Stimulated activated CD8-positive, alpha-beta memory T cell treated with anti-CD3 and anti-CD28 coated beads, Interleukin-12 subunit alpha, Interleukin-12 subunit beta, amount 100 ng/mL, for 1 hour (primary cell): ENCODE measurements around the gene DLG3.
"Not testable (repeated sequence)": the region's sequence is repeated elsewhere in the genome, so short reads cannot be mapped to it uniquely, and the experiment has no call there.

Experiments used
- DNase-seq: peaks from one replicate; pipeline ENCODE4 v3.0.0-alpha.2; 2020; ENCODE audit warnings: low read depth

Gene DLG3

DNA sequence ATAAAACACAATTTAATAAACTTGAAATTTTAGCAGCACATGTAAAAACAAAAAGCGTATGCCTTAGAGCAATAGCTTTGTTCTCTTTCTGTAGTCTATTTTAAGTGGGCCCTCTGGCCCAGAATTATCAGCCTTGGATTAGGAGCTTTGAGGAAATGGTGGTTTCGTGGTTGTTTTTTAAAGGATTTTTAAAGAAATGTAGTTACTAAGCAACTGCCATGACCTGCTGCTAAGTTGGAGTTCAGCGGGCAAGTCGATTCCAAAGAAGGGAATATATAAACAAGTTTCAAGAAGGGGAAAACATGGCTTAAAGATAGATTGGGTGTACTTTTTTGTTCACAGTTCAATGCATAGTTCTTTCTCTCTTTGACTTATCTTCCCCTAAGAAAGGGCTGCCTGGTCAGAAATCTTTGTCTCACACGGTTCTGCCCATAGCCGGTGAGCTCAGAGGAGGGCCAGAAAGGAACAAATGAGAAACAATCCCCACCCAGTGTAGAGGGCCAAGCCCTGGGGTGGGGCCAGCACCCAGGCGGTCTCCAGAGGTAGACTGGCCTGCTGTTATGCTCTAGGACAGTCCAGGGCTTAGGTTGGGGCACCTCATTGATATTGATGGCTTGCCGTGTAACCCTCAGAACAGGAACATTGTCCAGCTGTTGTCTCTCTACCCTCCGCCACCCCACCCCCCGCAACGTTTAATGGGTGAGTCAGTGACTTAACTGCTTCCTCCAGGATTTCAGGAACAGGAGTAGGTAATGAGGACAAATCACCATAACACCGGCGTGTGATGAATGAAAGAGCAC is 32.5 kb downstream of the DLG3 start:
- no peak for DNase-seq

DNA sequence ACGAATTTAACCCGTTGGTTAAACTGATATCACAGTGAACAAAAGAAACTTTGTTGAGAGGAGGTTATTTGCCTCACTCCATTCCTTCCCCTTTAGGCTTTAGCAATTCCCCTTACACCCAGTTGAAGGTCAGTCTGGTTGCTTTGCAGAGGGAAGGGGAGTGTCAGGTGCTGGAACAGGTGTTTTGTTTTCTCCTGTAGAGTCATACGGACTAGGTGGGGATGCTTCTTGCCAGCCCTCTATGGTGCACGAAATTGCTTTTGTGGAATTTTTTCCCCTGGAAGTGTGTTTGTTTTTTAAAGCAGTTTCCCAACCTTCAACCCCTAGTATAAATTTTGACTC is 33.1 kb downstream of the DLG3 start:
- DNase-seq = no peak

DNA sequence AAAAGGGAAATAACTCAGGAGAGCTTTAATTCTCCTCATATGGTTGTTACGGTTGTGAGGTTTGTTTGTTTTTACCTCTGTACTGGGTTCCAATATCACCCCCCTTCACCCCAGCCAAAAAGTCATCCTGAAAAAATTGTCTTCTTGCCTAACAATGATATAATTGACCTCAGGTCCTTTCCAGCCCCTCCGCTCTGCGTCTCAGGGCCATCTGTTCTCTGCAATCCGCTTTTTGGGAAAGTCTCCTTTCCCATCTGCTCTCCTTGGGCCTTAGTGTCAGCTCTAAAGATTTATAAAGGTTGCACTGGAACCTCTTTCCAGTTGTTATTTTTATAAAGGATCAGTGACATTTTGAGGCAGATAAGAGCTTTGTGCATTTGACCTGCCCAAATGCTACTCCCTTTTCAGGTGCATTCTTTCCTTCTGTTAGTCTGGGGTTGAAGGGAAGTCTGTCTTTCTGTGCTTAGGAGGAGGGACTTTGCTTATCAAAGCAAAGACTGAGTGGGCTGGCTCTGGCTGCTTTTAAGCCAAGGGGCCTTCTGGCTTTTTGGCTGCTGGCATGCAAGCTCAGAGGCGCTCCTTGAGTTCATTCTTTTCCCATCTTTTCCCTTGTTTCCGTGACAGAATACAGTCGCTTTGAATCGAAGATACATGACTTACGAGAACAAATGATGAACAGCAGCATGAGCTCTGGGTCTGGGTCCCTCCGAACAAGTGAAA is 34.1 kb downstream of the DLG3 start:
- no peak for DNase-seq

DNA sequence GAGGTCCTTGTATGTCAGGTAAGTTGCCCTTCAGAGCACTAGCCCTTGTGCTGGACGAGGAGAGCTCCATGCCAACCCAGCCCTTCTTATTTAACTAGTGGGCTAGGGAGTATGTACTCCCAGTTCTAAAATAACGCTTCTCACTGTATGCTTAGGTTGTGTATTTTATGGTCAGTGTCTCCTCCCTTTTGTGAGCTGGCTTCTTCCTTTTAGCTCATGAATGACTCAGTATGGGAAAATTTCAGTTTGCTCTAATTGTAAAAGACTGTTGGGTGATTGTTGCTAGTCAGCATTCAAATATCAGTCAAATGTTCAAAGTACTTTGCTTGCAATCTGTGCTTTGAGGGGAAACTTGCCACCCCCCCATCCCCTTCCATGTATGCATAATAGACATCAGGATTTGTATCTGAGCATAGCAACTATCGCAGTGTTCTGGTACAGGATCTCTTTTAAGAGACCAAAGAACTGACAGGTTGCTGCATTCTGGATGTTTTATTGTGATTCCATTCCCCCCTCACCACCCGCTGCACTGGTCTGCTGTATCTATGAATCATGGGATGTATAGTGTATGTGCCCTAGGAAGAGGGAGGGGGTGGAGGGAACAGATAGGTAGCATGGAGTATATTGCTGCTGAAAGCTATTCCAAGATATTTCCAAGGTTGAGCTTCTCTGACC is 34.7 kb downstream of the DLG3 start:
- DNase-seq = no peak

DNA sequence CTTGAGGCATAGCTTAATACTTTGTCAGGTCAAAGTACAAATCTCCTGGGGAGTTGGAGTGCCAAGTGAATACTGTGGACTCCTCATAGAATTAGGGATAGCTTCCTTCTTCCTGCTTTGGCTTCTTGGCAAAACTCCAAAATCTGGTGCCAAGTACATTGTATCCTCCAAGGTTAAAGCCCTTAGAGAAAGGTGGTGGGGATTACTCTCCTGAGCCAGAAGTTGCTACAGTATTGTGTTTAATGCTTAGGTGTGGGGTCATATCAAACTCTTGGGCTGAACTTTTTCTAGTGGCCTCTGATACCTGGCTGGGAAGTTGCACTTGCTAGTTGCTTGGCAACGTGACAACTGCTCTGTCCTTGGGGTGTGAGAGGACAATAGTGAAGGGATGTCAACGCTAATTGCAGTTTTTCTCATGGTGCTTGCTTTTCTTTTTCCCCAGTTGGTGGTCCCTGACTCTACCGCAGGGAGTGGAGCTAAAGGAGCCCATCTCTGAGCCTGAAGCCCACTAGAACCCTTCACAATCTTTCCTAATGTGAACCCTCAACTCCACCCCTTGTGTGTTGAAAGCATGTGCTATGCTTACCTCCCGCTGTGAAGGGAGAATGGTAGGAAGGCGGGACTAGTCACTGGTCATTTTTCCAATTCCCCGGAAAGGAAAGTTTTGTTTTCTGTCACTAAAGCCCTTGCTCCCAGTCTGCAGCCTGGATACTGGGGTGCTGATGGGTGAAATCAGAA is 35.5 kb downstream of the DLG3 start:
- no peak for DNase-seq

DNA sequence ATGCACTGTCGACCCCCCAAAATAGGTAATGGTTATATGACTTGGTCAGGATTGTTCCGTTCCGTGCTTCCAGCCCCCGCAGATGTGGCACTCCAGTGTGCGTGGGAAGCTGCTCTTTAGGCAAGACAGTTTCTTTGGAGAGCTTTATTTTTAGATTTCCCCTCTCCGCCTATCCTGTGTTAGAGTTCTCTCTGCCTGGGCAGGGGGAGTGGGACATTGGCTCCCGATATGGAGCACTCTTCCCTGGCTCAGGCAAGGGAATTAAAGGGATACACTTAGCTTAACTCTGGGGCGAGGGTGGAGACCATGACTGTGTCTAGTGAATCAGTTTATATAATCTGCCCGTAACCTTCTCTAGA is 36.0 kb downstream of the DLG3 start:
- DNase-seq = no peak

- DNase-seq = no peak
Observed at GRCh38 chrX:70481471-70482270, 37.0 kb downstream of the DLG3 start.

- DNase-seq = no peak
Observed at GRCh38 chrX:70482300-70482699, 37.7 kb downstream of the DLG3 start.

DNA sequence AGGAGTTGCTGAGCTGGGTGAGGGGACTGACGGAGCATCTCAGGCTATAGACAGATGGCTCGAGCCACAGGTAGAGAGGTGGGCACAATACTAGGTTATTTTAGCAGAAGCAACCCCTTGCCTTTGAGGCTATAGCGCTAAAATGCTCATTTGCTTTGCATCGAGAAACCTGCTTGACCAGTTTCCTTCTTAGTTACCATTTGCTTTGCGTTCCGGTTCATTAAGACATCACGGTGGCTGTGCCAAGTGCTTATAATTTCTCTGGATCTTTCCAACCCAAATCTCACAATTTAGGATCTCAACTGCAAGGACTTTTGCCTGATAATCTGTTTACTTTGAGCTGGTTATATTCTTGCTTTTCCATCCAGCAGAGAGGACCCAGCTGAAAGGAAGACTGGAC is 40.8 kb downstream of the DLG3 start:
- DNase-seq = no peak

DNA sequence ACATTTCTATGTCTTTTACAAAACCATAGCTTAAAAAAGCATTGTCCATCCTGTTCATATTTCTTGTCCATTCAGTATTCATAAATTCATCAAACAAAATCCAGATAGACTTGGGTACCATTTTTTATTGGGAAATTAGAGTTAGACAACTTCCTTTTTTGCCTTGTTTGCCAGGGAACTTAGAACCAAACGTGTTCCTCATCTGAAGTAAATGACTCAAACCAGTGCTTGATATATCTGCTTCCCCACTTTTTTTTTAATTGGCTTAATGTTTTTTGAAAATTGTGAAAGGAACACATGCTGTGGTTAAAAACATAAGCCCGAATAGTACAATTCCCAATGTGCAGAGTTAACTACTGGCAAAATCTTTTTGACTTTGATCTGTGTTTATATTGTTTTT is 44.2 kb downstream of the DLG3 start:
- DNase-seq = no peak

DNA sequence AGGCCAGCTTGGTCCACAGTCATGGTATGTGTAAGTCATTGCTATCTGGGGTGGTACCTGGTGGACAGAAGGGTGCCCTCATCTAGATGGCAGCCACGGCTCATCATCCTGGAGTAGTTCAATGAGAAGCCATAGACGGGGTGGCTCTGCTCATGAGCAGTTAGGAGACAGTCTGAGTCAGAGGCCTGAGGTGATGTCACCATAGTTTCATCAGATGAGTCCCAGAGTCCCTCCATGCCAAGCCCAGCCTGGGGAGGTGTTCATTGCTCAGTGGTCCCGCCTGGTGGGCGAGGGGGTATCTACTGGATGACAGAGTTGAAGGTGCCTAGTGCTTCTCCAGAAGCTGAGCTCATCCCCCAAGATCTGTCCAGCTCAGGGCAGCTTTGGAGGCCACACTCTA is 49.8 kb downstream of the DLG3 start:
- no peak for DNase-seq

DNA sequence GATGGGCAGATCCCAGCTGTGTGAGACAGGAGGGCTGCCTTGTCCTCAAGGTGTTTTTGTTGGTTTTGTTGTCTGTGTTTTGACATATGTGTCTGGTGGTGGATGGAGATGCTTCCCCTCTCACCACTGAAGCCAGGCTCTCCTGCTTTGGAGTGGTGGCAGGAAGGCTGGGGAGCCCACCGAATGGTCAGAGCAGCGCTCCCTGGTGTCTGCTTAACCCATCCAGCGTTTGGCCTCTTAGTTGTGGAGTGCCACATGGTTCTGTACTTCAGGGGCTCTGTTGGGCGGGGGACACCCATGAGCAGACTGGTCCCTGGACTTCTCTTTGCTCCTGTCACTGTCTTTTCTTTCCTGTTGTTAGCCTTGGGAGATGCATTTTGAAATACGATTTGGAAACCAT is 51.9 kb downstream of the DLG3 start:
- DNase-seq = no peak

GRCh38 chrX:70497026-70497425 is 52.4 kb downstream of the DLG3 start:
- DNase-seq = no peak

- DNase-seq = no peak
Observed at GRCh38 chrX:70498129-70498528, 53.5 kb downstream of the DLG3 start.

DNA sequence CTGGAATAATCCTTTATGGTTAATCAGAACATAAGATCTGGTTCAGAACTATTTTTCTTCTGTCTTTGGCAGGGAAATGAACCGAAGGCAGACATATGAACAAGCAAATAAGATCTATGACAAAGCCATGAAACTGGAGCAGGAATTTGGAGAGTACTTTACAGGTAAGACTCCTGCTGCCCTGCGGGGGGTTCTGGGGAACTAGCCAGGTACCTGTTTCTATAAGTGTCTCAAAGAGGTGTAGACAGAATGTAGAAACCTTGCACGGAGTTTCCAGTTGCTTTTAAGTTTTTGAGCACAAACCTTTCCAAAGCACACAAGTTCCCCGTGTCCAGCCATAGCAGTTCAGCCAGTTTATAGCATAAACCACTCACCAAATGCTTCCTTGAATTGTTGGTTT is 56.2 kb downstream of the DLG3 start:
- DNase-seq = no peak

DNA sequence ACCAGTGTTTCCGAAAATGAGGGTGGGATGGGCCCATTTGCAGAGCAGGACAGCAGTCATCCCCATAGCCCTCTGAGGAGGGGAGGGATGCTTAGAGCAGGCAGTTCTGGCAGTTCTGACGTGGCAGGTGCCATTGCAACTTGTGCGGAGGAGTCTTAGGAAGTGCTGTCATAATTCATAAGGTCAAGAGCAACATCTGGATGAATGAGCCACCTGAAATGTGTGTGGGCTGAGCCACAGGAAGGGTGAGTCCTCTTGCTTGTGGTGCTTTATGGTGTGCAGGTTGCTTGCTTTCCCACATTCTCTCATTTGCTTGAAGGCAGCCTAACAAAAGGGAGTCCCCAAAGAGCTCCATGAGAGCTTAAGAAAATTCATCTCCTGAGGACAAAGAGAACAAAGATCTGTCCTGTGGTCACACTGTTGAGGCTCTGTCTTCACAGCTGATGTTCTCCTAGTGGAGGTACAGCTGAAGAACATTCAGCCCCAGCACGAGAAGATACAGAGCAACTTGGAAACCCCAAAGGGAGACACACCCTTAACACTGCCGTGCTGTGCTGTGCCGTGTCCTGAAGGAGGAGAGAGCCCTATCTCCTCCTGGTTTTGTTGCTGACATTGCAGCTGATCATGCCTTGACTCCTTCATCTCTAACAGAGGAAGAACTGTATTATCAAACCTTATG is 60.3 kb downstream of the DLG3 start:
- DNase-seq = no peak

DNA sequence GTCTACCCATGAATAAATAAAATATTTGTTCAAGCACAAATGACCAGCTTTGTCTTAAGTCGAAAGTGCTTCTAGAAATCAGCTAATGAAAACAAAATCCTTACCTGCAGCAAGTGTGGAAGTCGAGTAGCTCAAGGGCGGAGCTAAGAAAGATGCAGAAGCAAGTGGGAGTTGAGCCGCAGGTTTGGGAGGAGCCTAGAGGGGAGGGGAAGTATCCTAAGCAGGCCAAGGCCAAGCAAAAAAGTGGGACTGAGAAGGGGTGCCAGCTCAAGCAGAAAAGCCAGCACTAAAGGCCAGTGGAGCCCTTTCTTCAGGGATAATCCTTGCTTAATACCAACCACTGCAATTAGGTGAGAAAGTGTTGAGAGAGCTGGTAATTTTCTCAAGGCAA is 60.8 kb downstream of the DLG3 start:
- no peak for DNase-seq

GRCh38 chrX:70508296-70508911 is 63.8 kb downstream of the DLG3 start:
- no peak for DNase-seq

GRCh38 chrX:70509078-70509477 is 64.4 kb downstream of the DLG3 start:
- no peak for DNase-seq

DNA sequence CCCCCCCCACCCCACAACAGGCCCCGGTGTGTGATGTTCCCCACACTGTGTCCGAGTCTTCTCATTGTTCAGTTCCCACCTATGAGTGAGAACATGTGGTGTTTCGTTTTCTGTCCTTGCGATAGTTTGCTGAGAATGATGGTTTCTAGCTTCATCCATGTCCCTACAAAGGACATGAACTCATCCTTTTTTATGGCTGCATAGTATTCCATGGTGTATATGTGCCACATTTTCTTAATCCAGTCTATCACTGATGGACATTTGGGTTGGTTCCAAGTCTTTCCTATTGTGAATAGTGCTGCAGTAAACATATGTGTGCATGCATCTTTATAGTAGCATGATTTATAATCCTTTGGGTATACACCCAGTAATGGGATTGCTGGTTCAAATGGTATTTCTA is 70.6 kb downstream of the DLG3 start:
- DNase-seq = not testable (repeated sequence)

DNA sequence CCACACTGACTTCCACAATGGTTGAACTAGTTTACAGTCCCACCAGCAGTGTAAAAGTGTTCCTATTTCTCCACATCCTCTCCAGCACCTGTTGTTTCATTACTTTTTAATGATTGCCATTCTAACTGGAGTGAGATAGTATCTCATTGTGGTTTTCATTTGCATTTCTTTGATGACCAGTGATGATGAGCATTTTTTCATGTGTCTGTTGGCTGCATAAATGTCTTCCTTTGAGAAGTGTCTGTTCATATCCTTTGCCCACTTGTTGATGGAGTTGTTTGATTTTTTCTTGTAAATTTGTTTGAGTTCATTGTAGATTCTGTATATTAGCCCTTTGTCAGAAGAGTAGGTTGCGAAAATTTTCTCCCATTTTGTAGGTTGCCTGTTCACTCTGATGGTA is 71.1 kb downstream of the DLG3 start:
- DNase-seq = not testable (repeated sequence)
